Measurements from ENCODE around the gene CNTNAP4. TPM values are rescaled to one million over a fixed set of nuclear protein-coding genes. Genes with fewer than 3 reads are reported as not detected.

The CNTNAP4 gene
- total and polyA plus RNA-seq, 2 of the 4 experiments (the other 2 are of a cell fraction): not detected

GRCh38 chr16:76280421-76281215 is 3.4 kb downstream of the CNTNAP4 start:
- Histone ChIP-seq H3K27ac (ENCODE audit: insufficient read depth, low read length) (no peak overlapping the region), H3K23ac (ENCODE audit: low read depth, low read length) (no peak overlapping the region), H2AFZ (replicated peaks; ENCODE audit: low read length, poor library complexity) (no peak overlapping the region), H2AK9ac (replicated peaks; ENCODE audit: low read depth, low read length, poor library complexity) (no peak overlapping the region), H3K4me3 (ENCODE audit: insufficient read depth, low read depth, low read length) (no peak overlapping the region), H3K4me1 (ENCODE audit: control insufficient read depth, insufficient read depth, low read length) (no peaks in the 10 kb centered on the region), H4K8ac (ENCODE audit: low read depth in 2 of 2, low read length in 2 of 2) (no peak overlapping the region), H3K4me2 (ENCODE audit: low read depth, low read length) (no peak overlapping the region), H3K79me1 (ENCODE audit: low read depth in 1 of 2, low read length in 2 of 2) (no peaks in the 10 kb centered on the region), H2BK20ac (ENCODE audit: low read depth, low read length) (no peak overlapping the region), H2BK5ac (ENCODE audit: low read depth, low read length, poor library complexity, severe bottlenecking) (no peak overlapping the region), H3K56ac (ENCODE audit: extremely low read depth, insufficient read depth, low read length) (no peak overlapping the region), H4K5ac (ENCODE audit: low read depth, low read length) (no peak overlapping the region), H3K27me3 (ENCODE audit: control insufficient read depth, insufficient read depth, low read length) (no peaks in the 10 kb centered on the region), H2AK5ac (ENCODE audit: low read depth, low read length) (no peak overlapping the region), H3K9me1 (ENCODE audit: insufficient read depth, low read length) (no peaks in the 10 kb centered on the region), H3K14ac (replicated peaks; ENCODE audit: low read depth, low read length) (no peak overlapping the region), H3K36me3 (ENCODE audit: control insufficient read depth, insufficient read depth, low read length) (no peaks in the 10 kb centered on the region), H2BK15ac (ENCODE audit: low read depth, low read length) (no peak overlapping the region), H4K20me1 (ENCODE audit: insufficient read depth, low read length) (no peaks in the 10 kb centered on the region), H2BK120ac (ENCODE audit: low read depth, low read length) (no peak overlapping the region), H3K9me3 (ENCODE audit: control insufficient read depth, insufficient read depth, low read length) (peaks cover 2% of the 10 kb centered on the region; the same call in 1 of the 2 replicates), H3K4ac (ENCODE audit: low read depth, low read length) (no peak overlapping the region), H4K91ac (ENCODE audit: insufficient read depth, low read depth, low read length) (no peak overlapping the region), H3K9ac (ENCODE audit: low read depth, low read length) (no peak overlapping the region), H3K18ac (ENCODE audit: low read depth, low read length) (no peak overlapping the region)
- in situ Hi-C loops (cut with MboI; ENCODE audit: low sequenced_read_pairs) (no loop called here), dilution Hi-C loops (cut with HindIII; ENCODE audit: low sequenced_read_pairs, unreplicated experiment) (no loop called here), intact Hi-C loops (cut with micrococcal nuclease) (no loop called here)
- BruUV-seq (replicated peaks): no TSS peak
- no peak for DNase-seq
- ChIA-PET POLR2A (ENCODE audit: unreplicated experiment) (no interaction called here), CTCF (interaction anchor here (0.6 kb wide), 1 partner anchor 257 kb away, joined by 3 read pairs; no protein-coding TSS in a partner anchor)
- TF ChIP-seq SMC3 (IDR thresholded peaks at IDR 0.05; ENCODE audit: low read depth, low read length) (no peak), CHD1 (IDR thresholded peaks at IDR 0.05; ENCODE audit: low read depth, low read length) (no peak), USF2 (IDR thresholded peaks at IDR 0.05; ENCODE audit: low read depth, low read length) (no peak), ELK1 (IDR thresholded peaks at IDR 0.05; ENCODE audit: borderline replicate concordance, low read depth, low read length) (no peak), RCOR1 (IDR thresholded peaks at IDR 0.05; ENCODE audit: insufficient replicate concordance, low read length) (no peak), MXI1 (IDR thresholded peaks at IDR 0.05; ENCODE audit: borderline replicate concordance, low read depth, low read length) (no peak), BHLHE40 (IDR thresholded peaks at IDR 0.05; ENCODE audit: low read depth, low read length) (no peak), POLR2A (IDR thresholded peaks at IDR 0.05; ENCODE audit: low read depth, low read length) (no peak), CEBPB (IDR thresholded peaks at IDR 0.05; ENCODE audit: low read depth, low read length) (no peak), RFX5 (IDR thresholded peaks at IDR 0.05; ENCODE audit: low read depth, low read length) (no peak), CTCF (conservative IDR thresholded peaks at IDR 0.05; ENCODE audit: low read depth, low read length) (no peak), MAFK (IDR thresholded peaks at IDR 0.05; ENCODE audit: low read depth, low read length) (no peak), NFE2L2 (IDR thresholded peaks at IDR 0.05; ENCODE audit: low read depth, low read length) (no peak), FOS (IDR thresholded peaks at IDR 0.05; ENCODE audit: low read depth, low read length) (no peak), MAZ (IDR thresholded peaks at IDR 0.05; ENCODE audit: borderline replicate concordance, low read depth, low read length) (no peak), RAD21 (IDR thresholded peaks at IDR 0.05; ENCODE audit: low read length) (no peak)
- WGBS, 2 experiments (ENCODE audit: extremely low coverage in 2 of 2, insufficient read length in 1 of 2): no CpG with 5 or more reads among the region's 6 CpGs
- ATAC-seq (ENCODE audit: low read depth): no peak
